ENCODE data around the gene ALS2CL.

Gene ALS2CL

DNA sequence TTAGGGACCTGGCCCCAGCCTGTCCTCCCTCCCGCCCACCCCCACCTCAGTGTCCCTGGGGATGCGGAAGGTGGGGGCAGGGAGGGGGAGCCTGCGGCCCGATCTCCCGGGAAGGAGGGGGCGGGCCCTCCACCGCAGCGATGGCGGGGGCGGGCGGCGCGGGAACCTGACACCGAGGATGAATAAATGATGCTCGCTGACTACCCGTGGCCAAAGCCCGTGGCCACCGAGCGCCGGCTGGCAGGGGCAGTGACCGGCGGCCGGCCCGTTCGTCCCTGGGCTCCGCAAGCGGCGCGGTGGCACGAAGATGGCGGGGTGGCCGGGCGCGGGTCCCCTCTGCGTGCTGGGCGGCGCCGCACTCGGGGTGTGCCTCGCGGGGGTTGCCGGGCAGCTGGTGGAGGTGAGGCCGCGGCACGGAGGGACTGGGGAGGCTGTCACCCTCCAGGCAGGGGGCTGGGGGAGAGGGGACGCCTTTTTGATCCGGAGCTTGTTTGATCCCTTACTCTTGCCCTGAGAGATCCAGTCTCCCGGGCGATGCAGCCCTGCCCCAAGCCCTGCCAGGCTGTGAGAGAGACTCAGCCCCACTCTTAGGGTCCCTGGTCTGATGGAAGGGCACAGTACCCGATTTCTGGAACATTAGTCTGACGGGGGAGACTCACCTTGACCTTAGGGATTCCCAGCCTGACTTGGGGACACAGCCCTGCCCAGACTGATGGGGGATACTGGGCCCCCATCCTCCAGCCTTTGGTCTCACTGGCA lies 7.9 kb upstream of the ALS2CL start, which contains the start of gene TMIE:
Gene TMIE (plus strand): TSS at position 212 of the 759 bp plus-strand sequence. CDS start 96 bp downstream, at position 308.
- Histone ChIP-seq H3K27ac (ENCODE audit: low read length) (no peak within 1 kb of the TSS), H3K9me3 (replicated peaks; ENCODE audit: insufficient read depth, low read length) (no peaks in the 10 kb centered on the region), H3K4me1 (ENCODE audit: low read length) (no peaks in the 10 kb centered on the region), H3K36me3 (replicated peaks; ENCODE audit: insufficient read depth, low read length) (no peaks in the 10 kb centered on the region), H3K4me3 (ENCODE audit: low read length) (no peak within 1 kb of the TSS), H3F3A (ENCODE audit: insufficient read depth, low read length) (no peaks in the 10 kb centered on the region), H2AFZ (ENCODE audit: low read length) (no peak within 1 kb of the TSS), H3K9me2 (replicated peaks; ENCODE audit: insufficient read depth, low read length) (no peaks in the 10 kb centered on the region), H3K79me2 (ENCODE audit: low read length) (no peaks in the 10 kb centered on the region), H4K20me1 (ENCODE audit: insufficient read depth, low read length) (no peaks in the 10 kb centered on the region), H3K27me3 (replicated peaks; ENCODE audit: insufficient read depth, low read length) (peaks cover 8% of the 10 kb centered on the region), H3K9ac (ENCODE audit: low read length) (no peak within 1 kb of the TSS), H3K4me2 (ENCODE audit: low read depth, low read length) (no peak within 1 kb of the TSS)
- TF ChIP-seq, protein P1, sequence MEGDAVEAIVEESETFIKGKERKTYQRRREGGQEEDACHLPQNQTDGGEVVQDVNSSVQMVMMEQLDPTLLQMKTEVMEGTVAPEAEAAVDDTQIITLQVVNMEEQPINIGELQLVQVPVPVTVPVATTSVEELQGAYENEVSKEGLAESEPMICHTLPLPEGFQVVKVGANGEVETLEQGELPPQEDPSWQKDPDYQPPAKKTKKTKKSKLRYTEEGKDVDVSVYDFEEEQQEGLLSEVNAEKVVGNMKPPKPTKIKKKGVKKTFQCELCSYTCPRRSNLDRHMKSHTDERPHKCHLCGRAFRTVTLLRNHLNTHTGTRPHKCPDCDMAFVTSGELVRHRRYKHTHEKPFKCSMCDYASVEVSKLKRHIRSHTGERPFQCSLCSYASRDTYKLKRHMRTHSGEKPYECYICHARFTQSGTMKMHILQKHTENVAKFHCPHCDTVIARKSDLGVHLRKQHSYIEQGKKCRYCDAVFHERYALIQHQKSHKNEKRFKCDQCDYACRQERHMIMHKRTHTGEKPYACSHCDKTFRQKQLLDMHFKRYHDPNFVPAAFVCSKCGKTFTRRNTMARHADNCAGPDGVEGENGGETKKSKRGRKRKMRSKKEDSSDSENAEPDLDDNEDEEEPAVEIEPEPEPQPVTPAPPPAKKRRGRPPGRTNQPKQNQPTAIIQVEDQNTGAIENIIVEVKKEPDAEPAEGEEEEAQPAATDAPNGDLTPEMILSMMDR (IDR thresholded peaks at IDR 0.05; ENCODE audit: low read length), result no peak
- TF ChIP-seq EZH2 (optimal IDR thresholded peaks at IDR 0.05; ENCODE audit: low read depth, low read length) (no peak), EZH2phosphoT487 (IDR thresholded peaks at IDR 0.05; ENCODE audit: low read length) (no peak)
- DNase-seq, result no peak

DNA sequence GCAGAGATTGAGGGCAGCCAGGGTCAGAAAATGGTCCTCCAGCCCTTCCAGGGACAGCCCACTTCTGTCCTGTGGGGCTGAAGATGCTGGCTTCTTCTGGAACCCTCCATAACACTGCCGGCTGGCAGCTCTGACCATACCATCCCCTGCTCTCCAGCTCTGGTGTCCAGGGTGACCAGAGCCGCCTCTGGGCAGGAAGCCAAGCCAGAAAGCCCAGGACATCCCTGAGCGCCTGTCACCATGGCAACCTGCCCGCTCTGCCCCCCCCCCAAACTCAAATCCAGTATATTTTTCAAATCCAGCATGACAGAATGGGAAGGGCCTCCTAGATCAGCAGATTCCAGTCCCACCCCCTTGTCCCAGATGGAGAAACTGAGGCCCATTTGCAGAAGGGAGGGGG lies 7.3 kb upstream of the ALS2CL start:
- H3K4me1 ChIP-seq (ENCODE audit: low read length), result peaks cover 2% of the 10 kb centered on the region
- no peak overlapping the region for H3K27ac ChIP-seq (ENCODE audit: low read length)
- DNase-seq, result no peak
- H3K27me3 ChIP-seq (replicated peaks; ENCODE audit: insufficient read depth, low read length), result peaks cover 8% of the 10 kb centered on the region
- no peaks in the 10 kb centered on the region for H3K9me3 ChIP-seq (replicated peaks; ENCODE audit: insufficient read depth, low read length)
- H3K9me2 ChIP-seq (replicated peaks; ENCODE audit: insufficient read depth, low read length), result no peaks in the 10 kb centered on the region
- no peak overlapping the region for H3K4me3 ChIP-seq (ENCODE audit: low read length)
- no peak overlapping the region for H3K4me2 ChIP-seq (ENCODE audit: low read depth, low read length)
- H3K79me2 ChIP-seq (ENCODE audit: low read length), result no peaks in the 10 kb centered on the region
- H3K9ac ChIP-seq (ENCODE audit: low read length), result no peak overlapping the region
- TF ChIP-seq, protein P1 (IDR thresholded peaks at IDR 0.05; ENCODE audit: low read length), result no peak
- TF ChIP-seq EZH2phosphoT487 (IDR thresholded peaks at IDR 0.05; ENCODE audit: low read length), result no peak
- TF ChIP-seq EZH2 (optimal IDR thresholded peaks at IDR 0.05; ENCODE audit: low read depth, low read length), result no peak
- H3F3A ChIP-seq (ENCODE audit: insufficient read depth, low read length), result no peaks in the 10 kb centered on the region
- H3K36me3 ChIP-seq (replicated peaks; ENCODE audit: insufficient read depth, low read length), result no peaks in the 10 kb centered on the region
- H4K20me1 ChIP-seq (ENCODE audit: insufficient read depth, low read length), result no peaks in the 10 kb centered on the region
- no peak overlapping the region for H2AFZ ChIP-seq (ENCODE audit: low read length)

DNA sequence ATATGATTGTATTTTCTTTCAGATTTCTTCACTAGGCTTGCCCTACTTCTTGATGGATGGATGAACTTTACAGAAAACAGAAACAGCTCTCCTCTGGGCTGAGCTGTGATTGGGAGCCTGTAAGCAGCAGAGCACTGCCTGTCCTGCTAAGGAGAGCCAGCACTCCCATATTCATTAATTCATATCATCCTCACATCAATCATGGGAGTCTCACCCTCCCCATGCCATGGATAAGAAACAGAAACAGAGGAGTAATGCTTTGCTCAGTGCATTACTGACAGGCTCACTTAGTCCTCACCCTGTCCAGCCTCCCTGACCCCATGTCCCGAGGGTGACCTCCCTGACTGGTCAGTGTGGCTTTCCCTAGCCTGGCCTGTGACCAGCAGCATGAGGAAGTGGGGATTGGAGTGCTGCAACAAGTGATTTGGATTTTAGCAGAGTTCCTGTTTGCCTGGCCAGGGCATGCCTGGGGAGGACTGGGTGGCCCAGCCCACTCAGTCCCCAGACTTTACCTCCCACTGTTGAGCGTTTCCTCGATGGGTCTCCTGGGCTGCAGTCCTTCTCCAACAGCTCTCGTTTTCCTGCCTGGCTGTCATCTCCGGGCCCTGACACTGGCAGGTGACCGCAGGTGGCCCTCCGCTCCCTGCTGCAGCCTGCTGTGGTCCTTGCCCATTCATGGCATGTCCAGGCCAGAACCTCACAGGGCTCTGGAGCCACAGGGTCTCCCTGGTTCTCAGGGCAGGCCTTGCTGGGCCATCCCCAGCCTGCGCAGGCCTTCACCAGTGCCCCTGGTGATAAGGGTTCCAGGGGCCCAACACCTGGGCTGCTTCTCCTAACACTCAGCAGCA lies 6.4 kb upstream of the ALS2CL start:
- no peaks in the 10 kb centered on the region for H3K36me3 ChIP-seq (replicated peaks; ENCODE audit: insufficient read depth, low read length)
- H2AFZ ChIP-seq (ENCODE audit: low read length), result no peak overlapping the region
- no peaks in the 10 kb centered on the region for H3F3A ChIP-seq (ENCODE audit: insufficient read depth, low read length)
- no peaks in the 10 kb centered on the region for H3K9me2 ChIP-seq (replicated peaks; ENCODE audit: insufficient read depth, low read length)
- no peak for DNase-seq
- no peak overlapping the region for H3K4me3 ChIP-seq (ENCODE audit: low read length)
- H3K9ac ChIP-seq (ENCODE audit: low read length), result no peak overlapping the region
- peaks cover 8% of the 10 kb centered on the region for H3K27me3 ChIP-seq (replicated peaks; ENCODE audit: insufficient read depth, low read length)
- no peak overlapping the region for H3K27ac ChIP-seq (ENCODE audit: low read length)
- H3K4me1 ChIP-seq (ENCODE audit: low read length), result peaks cover 11% of the 10 kb centered on the region
- H3K4me2 ChIP-seq (ENCODE audit: low read depth, low read length), result no peak overlapping the region
- H3K79me2 ChIP-seq (ENCODE audit: low read length), result no peaks in the 10 kb centered on the region
- no peaks in the 10 kb centered on the region for H3K9me3 ChIP-seq (replicated peaks; ENCODE audit: insufficient read depth, low read length)
- no peaks in the 10 kb centered on the region for H4K20me1 ChIP-seq (ENCODE audit: insufficient read depth, low read length)
- TF ChIP-seq EZH2 (optimal IDR thresholded peaks at IDR 0.05; ENCODE audit: low read depth, low read length) (no peak), EZH2phosphoT487 (IDR thresholded peaks at IDR 0.05; ENCODE audit: low read length) (no peak)
- TF ChIP-seq, protein P1 (IDR thresholded peaks at IDR 0.05; ENCODE audit: low read length), result no peak

All from MM.1S (cell line).